K562 (cell line): ENCODE data around the gene AHCY. TPM values are rescaled to one million over a fixed set of nuclear protein-coding genes. Genes with fewer than 3 reads are reported as not detected.
A peak's percentile ranks its signal among the peaks of the same experiment; 100 is the strongest.

ENCODE experiments used
- CTBP1 ChIP-seq: fragments of 450-650 bp; IDR thresholded peaks from 2 replicates; pipeline ENCODE4 v1.6.1; 2016; ENCODE audit warnings: borderline replicate concordance
- CUX1 ChIP-seq: fragments of 200-800 bp; sonication (Bioruptor generic); IDR thresholded peaks from 2 replicates; pipeline ENCODE4 v1.6.1; 2016; ENCODE audit warnings: missing genetic modification characterization, missing compliant biosample characterization
- DACH1 ChIP-seq: fragments of 450-650 bp; IDR thresholded peaks from 2 replicates; pipeline ENCODE4 v1.6.1; 2018; ENCODE audit not compliant: partially characterized antibody
- FOXP4 ChIP-seq: sonication (generic); formaldehyde crosslinking; IDR thresholded peaks from 2 replicates; pipeline ENCODE4 v1.8.0; 2022; ENCODE audit warnings: mild to moderate bottlenecking, missing genetic modification reagents, borderline replicate concordance
- FUS ChIP-seq: fragments of 200-400 bp; formaldehyde crosslinking; optimal IDR thresholded peaks from 2 replicates; pipeline ENCODE3; 2017; ENCODE audit warnings: low read depth, low read length
- LCOR ChIP-seq: sonication (generic); formaldehyde crosslinking; IDR thresholded peaks from 2 replicates; pipeline ENCODE4 v1.8.0; 2022; ENCODE audit warnings: mild to moderate bottlenecking, missing genetic modification reagents
- NCOA2 ChIP-seq, 2 experiments: fragments of 450-650 bp; IDR thresholded peaks; 2 replicates each; pipeline ENCODE4 v1.6.1; 2018; ENCODE audit warnings: mild to moderate bottlenecking in 2 of 2, moderate library complexity in 1 of 2; ENCODE audit not compliant: partially characterized antibody in 2 of 2
- NR4A1 ChIP-seq, 2 experiments: fragments of 250-450 bp in 1 of 2; fragments of 450-650 bp in 1 of 2; sonication (Bioruptor Pico) in 1 of 2; IDR thresholded peaks; 2 replicates each; pipeline versions ENCODE4 v1.4.0 to v1.6.1; 2016 to 2020; ENCODE audit warnings: mild to moderate bottlenecking in 2 of 2, missing compliant biosample characterization in 1 of 2, missing genetic modification characterization in 1 of 2, moderate library complexity in 1 of 2
- OTX1 ChIP-seq: fragments of 450-650 bp; formaldehyde crosslinking; IDR thresholded peaks from 2 replicates; pipeline ENCODE4 v1.4.0; 2022; ENCODE audit warnings: mild to moderate bottlenecking
- PPARD ChIP-seq: fragments of 250-450 bp; sonication (Bioruptor Pico); IDR thresholded peaks from 2 replicates; pipeline ENCODE4 v1.8.0; 2022; ENCODE audit warnings: inconsistent platforms, mild to moderate bottlenecking, moderate library complexity
- SMARCA4 ChIP-seq: fragments of 450-650 bp; IDR thresholded peaks from 2 replicates; pipeline ENCODE4 v1.6.1; 2016
- TAF15 ChIP-seq: fragments of 200-400 bp; formaldehyde crosslinking; IDR thresholded peaks from 2 replicates; pipeline ENCODE4 v1.6.1; 2017; ENCODE audit warnings: mild to moderate bottlenecking, low read depth, low read length, moderate library complexity
- ZBTB5 ChIP-seq: fragments of 450-650 bp; IDR thresholded peaks from 2 replicates; pipeline ENCODE4 v1.6.1; 2017; ENCODE audit warnings: antibody characterized with exemption
- ZNF518B ChIP-seq: fragments of 250-450 bp; sonication (Bioruptor Pico); IDR thresholded peaks from 2 replicates; pipeline ENCODE4 v1.5.0; 2021; ENCODE audit warnings: mild to moderate bottlenecking, moderate library complexity
- polyA plus RNA-seq, 8 experiments: library from polyadenylated mRNA; depleted of rRNA in 4 of 8; stranded (reverse) in 5 of 8; unstranded in 3 of 8; fragments of >200 nt; fragmentation: Nextera tagmentation in 2 of 8; fragmentation: Illumina TruSeq in 1 of 8; extraction: Ambion mirVana in 2 of 8; extraction: Trizol in 1 of 8; gene quantifications; 2 replicates each; pipeline versions ENCODE4 v1.2.1 to v1.2.3, GENCODE V29; 2011 to 2014; ENCODE audit warnings: inconsistent platforms in 1 of 8, missing spikeins in 1 of 8
- total RNA-seq, 7 experiments: library from RNA; depleted of rRNA in 6 of 7; stranded (reverse); fragments of >200 nt in 6 of 7; fragmentation: Illumina TruSeq in 2 of 7; extraction: Trizol in 2 of 7; gene quantifications; 2 replicates each; pipeline versions ENCODE4 v1.2.1 to v1.2.3, GENCODE V29; 2011 to 2021; ENCODE audit warnings: low replicate concordance in 1 of 7

AHCY gene
- total and polyA plus RNA-seq, 9 of the 15 experiments (the other 6 are each of a cell fraction or from before 2014, with no cell fraction given): 82.5 to 269 (median 190) TPM

GRCh38 chr20:34322267-34323105 lies 19.3 kb upstream of the AHCY start (continued):
- TF ChIP-seq OTX1 (CRISPR knock-in tag): 0 out of 2 replicates have a peak, but pooled peaks have one; percentile 66
- TF ChIP-seq FOXP4 (CRISPR knock-in tag): no peak
- TF ChIP-seq LCOR: no peak
- TF ChIP-seq DACH1: peak; percentile 62
- TF ChIP-seq NR4A1 (CRISPR knock-in tag; IDR thresholded peaks at IDR 0.05): 0 out of 2 replicates have a peak, but pooled peaks have one; percentile 51
- peak; percentile 97 for TF ChIP-seq NR4A1 (tag; IDR thresholded peaks at IDR 0.05)
- TF ChIP-seq FUS: no peak
- TF ChIP-seq CTBP1: no peak
- no peak for TF ChIP-seq PPARD (CRISPR knock-in tag)
- no peak for TF ChIP-seq ZNF518B
- TF ChIP-seq ZBTB5: no peak
- no peak for TF ChIP-seq NCOA2 (IDR thresholded peaks at IDR 0.05; ENCODE audit: partially characterized antibody in 2 of 2)
- no peak for TF ChIP-seq SMARCA4
- TF ChIP-seq CUX1 (CRISPR knock-in tag): no peak
- no peak for TF ChIP-seq TAF15
